OCI-LY1 (cell line): Measurements from ENCODE around the gene GNAQ.

Experiments
- H2AFZ ChIP-seq: fragments of 200-600 bp; sonication (generic), shearing (Covaris generic); 2 replicates; pipeline ENCODE4 v1.6.0; 2014; ENCODE audit warnings: antibody characterized with exemption, mild to moderate bottlenecking, low read length
- H3F3A ChIP-seq: fragments of 200-600 bp; sonication (generic), shearing (Covaris generic); 2 replicates; pipeline ENCODE4 v1.6.0; 2014; ENCODE audit warnings: mild to moderate bottlenecking, antibody characterized with exemption, low read length, moderate library complexity; ENCODE audit not compliant: insufficient read depth
- H3K27ac ChIP-seq: fragments of 200-600 bp; sonication (generic); 2 replicates; pipeline ENCODE4 v1.5.1; 2014; ENCODE audit warnings: low read length, mixed run types, mild to moderate bottlenecking, low read depth; ENCODE audit not compliant: poor library complexity, severe bottlenecking
- H3K27me3 ChIP-seq: fragments of 200-600 bp; sonication (generic); 2 replicates; pipeline ENCODE4 v1.6.0; 2014; ENCODE audit warnings: antibody characterized with exemption, mild to moderate bottlenecking, low read length, moderate library complexity; ENCODE audit not compliant: insufficient read depth
- H3K36me3 ChIP-seq: fragments of 200-600 bp; sonication (generic); 2 replicates; pipeline ENCODE4 v1.6.1; 2014; ENCODE audit warnings: mild to moderate bottlenecking, antibody characterized with exemption, low read length, moderate library complexity, mixed read lengths; ENCODE audit not compliant: insufficient read depth
- H3K4me1 ChIP-seq: fragments of 200-600 bp; sonication (generic); 2 replicates; pipeline ENCODE4 v1.5.1; 2014; ENCODE audit warnings: mild to moderate bottlenecking, low read length, moderate library complexity; ENCODE audit not compliant: insufficient read depth, severe bottlenecking
- H3K4me2 ChIP-seq: fragments of 200-600 bp; sonication (generic), shearing (Covaris generic); 2 replicates; pipeline ENCODE4 v1.6.1; 2014; ENCODE audit warnings: low read length
- H3K4me3 ChIP-seq: fragments of 200-600 bp; sonication (generic); 2 replicates; pipeline ENCODE4 v1.5.1; 2014; ENCODE audit warnings: low read length, low read depth, mild to moderate bottlenecking, mixed read lengths; ENCODE audit not compliant: poor library complexity, severe bottlenecking
- H3K79me2 ChIP-seq: fragments of 200-600 bp; shearing (Covaris generic); 2 replicates; pipeline ENCODE4 v1.6.1; 2016; ENCODE audit warnings: mixed run types, low read length, mixed read lengths; ENCODE audit not compliant: insufficient read depth
- H3K9ac ChIP-seq: fragments of 200-600 bp; sonication (generic), shearing (Covaris generic); 2 replicates; pipeline ENCODE4 v1.6.1; 2014; ENCODE audit warnings: mild to moderate bottlenecking, low read length, mixed read lengths
- H3K9me2 ChIP-seq: fragments of 200-600 bp; sonication (generic), shearing (Covaris generic); 2 replicates; pipeline ENCODE4 v1.6.1; 2014; ENCODE audit warnings: low read depth, mild to moderate bottlenecking, low read length, mixed read lengths
- H3K9me3 ChIP-seq: fragments of 200-600 bp; shearing (Covaris generic); 2 replicates; pipeline ENCODE4 v1.6.1; 2014; ENCODE audit warnings: low read length, mixed read lengths
- H4K20me1 ChIP-seq: fragments of 200-600 bp; sonication (generic), shearing (Covaris generic); 2 replicates; pipeline ENCODE4 v1.6.0; 2016; ENCODE audit warnings: mild to moderate bottlenecking, low read length; ENCODE audit not compliant: insufficient read depth
- EZH2 ChIP-seq: fragments of 200-600 bp; sonication (generic), shearing (Covaris generic); IDR thresholded peaks from 2 replicates; pipeline ENCODE4 v1.8.0; 2017; ENCODE audit warnings: borderline replicate concordance, mixed run types, mild to moderate bottlenecking, antibody characterized with exemption, low read length, moderate library complexity, mixed read lengths
- TF ChIP-seq, protein P1 (sequence below): fragments of 200-600 bp; sonication (generic), shearing (Covaris generic); IDR thresholded peaks from 2 replicates; pipeline ENCODE4 v1.5.1; 2017; ENCODE audit warnings: mild to moderate bottlenecking, antibody characterized with exemption, low read length, moderate library complexity, mixed read lengths

Gene GNAQ

DNA sequence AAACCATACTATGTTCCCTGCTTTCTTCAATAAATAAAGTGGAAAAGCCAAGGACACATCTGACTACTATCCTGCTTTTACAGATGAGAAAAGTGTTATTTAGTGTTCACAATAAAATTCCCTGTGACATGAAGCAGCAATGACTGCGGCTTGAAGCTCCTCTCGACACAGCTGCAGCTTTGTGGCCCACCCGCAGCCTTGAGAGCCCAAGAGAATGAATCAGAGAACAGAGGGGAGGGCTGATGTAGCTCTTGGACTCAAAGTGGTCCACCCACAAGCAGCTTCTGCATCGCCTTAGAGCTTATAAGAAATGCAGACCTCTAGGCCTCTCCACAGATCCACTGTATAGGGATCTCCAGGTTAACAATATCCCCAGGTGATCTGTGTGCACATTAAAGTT lies 202.2 kb downstream of the GNAQ start:
- Histone ChIP-seq H3K27me3 (no peaks in the 10 kb centered on the region), H3K9ac (no peak overlapping the region), H3K9me3 (no peaks in the 10 kb centered on the region), H3K27ac (no peak overlapping the region), H3K79me2 (no peaks in the 10 kb centered on the region), H3K4me2 (no peak overlapping the region), H3F3A (no peaks in the 10 kb centered on the region), H3K36me3 (no peaks in the 10 kb centered on the region), H3K4me1 (no peaks in the 10 kb centered on the region), H3K4me3 (no peak overlapping the region), H4K20me1 (no peaks in the 10 kb centered on the region), H3K9me2 (no peaks in the 10 kb centered on the region), H2AFZ (no peak overlapping the region)
- no peak for TF ChIP-seq EZH2

DNA sequence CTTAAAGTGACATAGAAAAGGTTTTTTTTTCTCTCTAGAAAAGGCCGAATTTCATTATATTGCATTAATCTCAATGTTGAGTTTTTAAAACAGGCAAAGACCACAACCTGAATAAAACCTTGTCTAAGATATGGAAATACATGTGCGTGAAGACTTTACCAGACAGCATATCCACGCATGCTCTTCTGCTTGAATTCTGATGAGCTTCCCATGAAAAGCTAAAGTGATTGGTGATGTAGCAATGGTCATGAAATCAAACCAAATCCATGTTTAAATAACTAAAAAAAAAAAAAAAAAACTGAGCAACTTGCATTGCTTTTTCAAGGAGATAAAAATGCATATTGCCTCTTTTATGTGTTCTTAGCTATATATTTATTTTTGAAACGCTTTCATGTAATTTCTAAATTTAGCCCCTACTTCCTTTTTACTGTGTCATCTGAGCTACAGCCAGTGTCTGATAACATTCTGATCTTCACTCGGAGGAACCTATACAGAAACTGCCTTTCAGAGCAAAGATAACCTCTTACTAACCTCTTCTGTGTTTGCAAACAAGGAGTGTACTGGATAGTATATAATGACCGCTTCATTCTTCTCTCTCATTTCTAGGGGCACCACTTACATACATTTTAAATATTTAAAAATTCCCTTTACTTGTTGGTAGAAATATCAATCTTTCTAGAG lies 204.4 kb downstream of the GNAQ start:
- H3F3A ChIP-seq, result no peaks in the 10 kb centered on the region
- no peaks in the 10 kb centered on the region for H3K27me3 ChIP-seq
- no peak overlapping the region for H3K4me3 ChIP-seq
- H3K4me1 ChIP-seq, result no peaks in the 10 kb centered on the region
- no peaks in the 10 kb centered on the region for H4K20me1 ChIP-seq
- no peaks in the 10 kb centered on the region for H3K36me3 ChIP-seq
- no peak overlapping the region for H3K27ac ChIP-seq
- H3K9ac ChIP-seq, result no peak overlapping the region
- no peaks in the 10 kb centered on the region for H3K9me2 ChIP-seq
- no peak overlapping the region for H2AFZ ChIP-seq
- TF ChIP-seq, protein P1, sequence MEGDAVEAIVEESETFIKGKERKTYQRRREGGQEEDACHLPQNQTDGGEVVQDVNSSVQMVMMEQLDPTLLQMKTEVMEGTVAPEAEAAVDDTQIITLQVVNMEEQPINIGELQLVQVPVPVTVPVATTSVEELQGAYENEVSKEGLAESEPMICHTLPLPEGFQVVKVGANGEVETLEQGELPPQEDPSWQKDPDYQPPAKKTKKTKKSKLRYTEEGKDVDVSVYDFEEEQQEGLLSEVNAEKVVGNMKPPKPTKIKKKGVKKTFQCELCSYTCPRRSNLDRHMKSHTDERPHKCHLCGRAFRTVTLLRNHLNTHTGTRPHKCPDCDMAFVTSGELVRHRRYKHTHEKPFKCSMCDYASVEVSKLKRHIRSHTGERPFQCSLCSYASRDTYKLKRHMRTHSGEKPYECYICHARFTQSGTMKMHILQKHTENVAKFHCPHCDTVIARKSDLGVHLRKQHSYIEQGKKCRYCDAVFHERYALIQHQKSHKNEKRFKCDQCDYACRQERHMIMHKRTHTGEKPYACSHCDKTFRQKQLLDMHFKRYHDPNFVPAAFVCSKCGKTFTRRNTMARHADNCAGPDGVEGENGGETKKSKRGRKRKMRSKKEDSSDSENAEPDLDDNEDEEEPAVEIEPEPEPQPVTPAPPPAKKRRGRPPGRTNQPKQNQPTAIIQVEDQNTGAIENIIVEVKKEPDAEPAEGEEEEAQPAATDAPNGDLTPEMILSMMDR, result no peak
- no peak for TF ChIP-seq EZH2
- no peaks in the 10 kb centered on the region for H3K79me2 ChIP-seq
- H3K4me2 ChIP-seq, result no peak overlapping the region
- no peaks in the 10 kb centered on the region for H3K9me3 ChIP-seq

DNA sequence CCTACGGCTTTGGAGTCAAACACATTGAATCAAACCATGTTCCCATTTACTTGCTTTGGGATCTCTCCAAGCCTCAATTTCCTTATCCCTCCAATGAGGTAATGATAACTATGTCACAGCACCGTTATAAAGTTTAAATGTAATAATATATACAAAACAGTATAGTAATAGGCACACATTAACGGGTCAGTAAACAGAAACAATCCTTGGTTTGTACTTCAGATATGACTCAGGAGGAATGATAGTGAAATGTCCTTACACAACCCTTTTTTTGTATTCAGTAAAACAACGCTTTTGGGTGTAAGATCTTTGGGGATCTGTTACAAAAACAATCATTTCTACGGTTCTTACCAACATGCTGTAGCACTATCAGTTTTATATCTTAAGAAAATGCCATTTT lies 205.0 kb downstream of the GNAQ start:
- TF ChIP-seq, protein P1, result no peak
- no peak for TF ChIP-seq EZH2

DNA sequence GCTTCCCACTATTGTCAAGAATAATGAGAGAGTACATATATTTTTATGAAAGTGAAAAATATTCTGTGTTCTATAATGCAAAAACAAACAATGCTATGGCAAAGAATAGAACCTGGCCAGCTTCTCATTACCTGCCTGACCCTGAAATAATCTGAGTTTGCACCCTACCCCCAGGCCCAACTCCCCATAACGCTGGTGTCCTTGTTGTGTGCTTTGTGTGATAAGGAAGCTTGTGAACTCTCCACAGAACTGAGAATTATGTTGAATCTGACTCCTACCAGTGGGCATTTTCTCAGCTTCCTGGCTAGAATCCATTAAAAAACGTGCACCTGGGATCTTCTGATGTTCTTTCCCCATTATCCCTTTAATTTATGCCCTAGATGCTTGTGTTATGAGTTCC lies 205.5 kb downstream of the GNAQ start:
- Histone ChIP-seq H3K9ac (no peak overlapping the region), H3K4me2 (no peak overlapping the region), H2AFZ (no peak overlapping the region), H3K27me3 (no peaks in the 10 kb centered on the region), H3K27ac (no peak overlapping the region), H3K36me3 (no peaks in the 10 kb centered on the region), H3K4me3 (no peak overlapping the region), H3K9me2 (no peaks in the 10 kb centered on the region), H3K79me2 (no peaks in the 10 kb centered on the region), H3F3A (no peaks in the 10 kb centered on the region), H4K20me1 (no peaks in the 10 kb centered on the region), H3K9me3 (no peaks in the 10 kb centered on the region), H3K4me1 (no peaks in the 10 kb centered on the region)
- TF ChIP-seq EZH2, result no peak
- TF ChIP-seq, protein P1, result no peak

More for the DNA sequence above, 205.0 kb downstream of the GNAQ start:
- Histone ChIP-seq H3K4me1 (no peaks in the 10 kb centered on the region), H3K27ac (no peak overlapping the region), H3F3A (no peaks in the 10 kb centered on the region), H2AFZ (no peak overlapping the region), H3K27me3 (no peaks in the 10 kb centered on the region), H3K9me2 (no peaks in the 10 kb centered on the region), H3K4me2 (no peak overlapping the region), H4K20me1 (no peaks in the 10 kb centered on the region), H3K9ac (no peak overlapping the region), H3K4me3 (no peak overlapping the region), H3K9me3 (no peaks in the 10 kb centered on the region), H3K36me3 (no peaks in the 10 kb centered on the region), H3K79me2 (no peaks in the 10 kb centered on the region)
